H9 (cell line): ENCODE results near the gene MICU2. TPM values are rescaled to one million over a fixed set of nuclear protein-coding genes. Genes with fewer than 3 reads are reported as not detected.

ENCODE experiments used
- DNase-seq: peaks from one replicate; pipeline ENCODE4 v3.0.0-alpha.2; 2017
- H2AFZ ChIP-seq: one replicate; pipeline ENCODE4 v1.6.1; 2013; ENCODE audit warnings: mild to moderate bottlenecking, low read length, control low read depth, moderate library complexity
- H2AK5ac ChIP-seq: 2 replicates; pipeline ENCODE4 v1.6.1; 2013; ENCODE audit warnings: low read length, control low read depth, mixed read lengths; ENCODE audit not compliant: insufficient read length
- H2BK120ac ChIP-seq: one replicate; pipeline ENCODE4 v1.6.1; 2013; ENCODE audit warnings: low read depth, mild to moderate bottlenecking, low read length, control low read depth, inconsistent platforms; ENCODE audit not compliant: poor library complexity, severe bottlenecking
- H2BK12ac ChIP-seq: 2 replicates; pipeline ENCODE4 v1.6.1; 2013; ENCODE audit warnings: low read length, control low read depth, mixed read lengths, low read depth; ENCODE audit not compliant: insufficient read length
- H2BK15ac ChIP-seq: 2 replicates; pipeline ENCODE4 v1.6.1; 2013; ENCODE audit warnings: low read depth, low read length, control low read depth
- H2BK20ac ChIP-seq: one replicate; pipeline ENCODE4 v1.6.1; 2013; ENCODE audit warnings: low read depth, mild to moderate bottlenecking, low read length, control low read depth, inconsistent platforms; ENCODE audit not compliant: poor library complexity, severe bottlenecking
- H2BK5ac ChIP-seq: 2 replicates; pipeline ENCODE4 v1.6.1; 2013; ENCODE audit warnings: low read length, control low read depth, mixed read lengths; ENCODE audit not compliant: insufficient read length
- H3K14ac ChIP-seq: 2 replicates; pipeline ENCODE4 v1.6.1; 2013; ENCODE audit warnings: low read length, control low read depth; ENCODE audit not compliant: insufficient read depth
- H3K18ac ChIP-seq: 2 replicates; pipeline ENCODE4 v1.6.1; 2013; ENCODE audit warnings: low read depth, mild to moderate bottlenecking, mixed read lengths, low read length, control low read depth; ENCODE audit not compliant: insufficient read length
- H3K23ac ChIP-seq: 2 replicates; pipeline ENCODE4 v1.6.1; 2013; ENCODE audit warnings: low read length, control low read depth, mixed read lengths, low read depth; ENCODE audit not compliant: insufficient read length
- H3K23me2 ChIP-seq: 2 replicates; pipeline ENCODE4 v1.6.1; 2013; ENCODE audit warnings: low read depth, mild to moderate bottlenecking, mixed read lengths, low read length, control low read depth; ENCODE audit not compliant: insufficient read length, poor library complexity, severe bottlenecking
- H3K27ac ChIP-seq: 2 replicates; pipeline ENCODE4 v1.5.1; 2013; ENCODE audit warnings: low read length, control low read depth, mixed read lengths, low read depth; ENCODE audit not compliant: insufficient read length
- H3K27me3 ChIP-seq: 2 replicates; pipeline ENCODE4 v1.6.1; 2013; ENCODE audit warnings: low read length, control low read depth, inconsistent platforms; ENCODE audit not compliant: insufficient read depth
- H3K4ac ChIP-seq: 2 replicates; pipeline ENCODE4 v1.6.1; 2013; ENCODE audit warnings: low read depth, mild to moderate bottlenecking, control low read depth, inconsistent platforms, low read length, moderate library complexity
- H3K4me1 ChIP-seq: 2 replicates; pipeline ENCODE4 v1.6.1; 2013; ENCODE audit warnings: low read length, control low read depth, inconsistent platforms; ENCODE audit not compliant: insufficient read depth
- H3K4me2 ChIP-seq: 2 replicates; pipeline ENCODE4 v1.6.1; 2013; ENCODE audit warnings: low read length, control low read depth, mixed read lengths; ENCODE audit not compliant: insufficient read length, insufficient read depth
- H3K56ac ChIP-seq: 2 replicates; pipeline ENCODE4 v1.6.1; 2013; ENCODE audit warnings: low read depth, mild to moderate bottlenecking, mixed read lengths, low read length, control low read depth; ENCODE audit not compliant: insufficient read length
- H3K79me1 ChIP-seq: 2 replicates; pipeline ENCODE4 v1.6.1; 2013; ENCODE audit warnings: low read depth, mild to moderate bottlenecking, moderate library complexity, low read length, control low read depth, inconsistent platforms; ENCODE audit not compliant: insufficient read depth, poor library complexity, severe bottlenecking
- H3K79me2 ChIP-seq: 2 replicates; pipeline ENCODE4 v1.6.1; 2013; ENCODE audit warnings: low read length, control low read depth, inconsistent platforms; ENCODE audit not compliant: insufficient read depth
- H3K9ac ChIP-seq: 2 replicates; pipeline ENCODE4 v1.6.1; 2013; ENCODE audit warnings: low read length, control low read depth, mixed read lengths; ENCODE audit not compliant: insufficient read length; ENCODE audit errors: extremely low read depth
- H3K9me3 ChIP-seq: one replicate; pipeline ENCODE4 v1.6.1; 2013; ENCODE audit warnings: low read depth, low read length, inconsistent platforms; ENCODE audit not compliant: control insufficient read depth
- H3T11ph ChIP-seq: one replicate; pipeline ENCODE4 v1.6.1; 2013; ENCODE audit warnings: mild to moderate bottlenecking, low read length, control low read depth, inconsistent platforms
- H4K20me1 ChIP-seq: one replicate; pipeline ENCODE4 v1.6.1; 2013; ENCODE audit not compliant: control insufficient read depth, insufficient read length, insufficient read depth
- H4K5ac ChIP-seq: 2 replicates; pipeline ENCODE4 v1.6.1; 2013; ENCODE audit warnings: low read depth, mild to moderate bottlenecking, mixed read lengths, low read length, control low read depth; ENCODE audit not compliant: insufficient read length
- H4K8ac ChIP-seq: replicated peaks from 2 replicates; pipeline ENCODE4 v1.6.1; 2013; ENCODE audit warnings: low read length, control low read depth, mixed read lengths, low read depth; ENCODE audit not compliant: insufficient read length
- H4K91ac ChIP-seq: 2 replicates; pipeline ENCODE4 v1.6.1; 2013; ENCODE audit warnings: low read depth, mild to moderate bottlenecking, moderate library complexity, mixed read lengths, low read length, control low read depth; ENCODE audit not compliant: insufficient read length
- H3K27ac Mint-ChIP-seq, 3 experiments: 2 replicates in 2 of 3; 3 replicates in 1 of 3; pipeline ENCODE4 v1.8.0; 2020 to 2021; ENCODE audit warnings: mixed read lengths in 3 of 3, mild to moderate bottlenecking in 1 of 3, moderate library complexity in 1 of 3
- H3K27me3 Mint-ChIP-seq: 2 replicates; pipeline ENCODE4 v1.8.0; 2021; ENCODE audit warnings: low read depth, mild to moderate bottlenecking, moderate library complexity, mixed read lengths
- H3K36me3 Mint-ChIP-seq, 3 experiments: 2 replicates in 2 of 3; 3 replicates in 1 of 3; pipeline ENCODE4 v1.8.0; 2020 to 2021; ENCODE audit warnings: low read depth in 3 of 3, mixed read lengths in 3 of 3; ENCODE audit not compliant: insufficient read depth in 1 of 3
- H3K4me1 Mint-ChIP-seq, 2 experiments: 2 replicates each; pipeline ENCODE4 v1.8.0; 2020; ENCODE audit warnings: mixed read lengths in 2 of 2
- H3K4me3 Mint-ChIP-seq, 2 experiments: 2 replicates in 1 of 2; 3 replicates in 1 of 2; pipeline ENCODE4 v1.8.0; 2020 to 2021; ENCODE audit warnings: mild to moderate bottlenecking in 2 of 2, mixed read lengths in 2 of 2, moderate library complexity in 1 of 2
- H3K9me3 Mint-ChIP-seq, 2 experiments: 2 replicates in 1 of 2; 3 replicates in 1 of 2; pipeline ENCODE4 v1.8.0; 2020; ENCODE audit warnings: mild to moderate bottlenecking in 2 of 2, mixed read lengths in 2 of 2, moderate library complexity in 1 of 2
- WGBS: extraction: QIAGEN DNeasy Blood & Tissue Kit; methylation state at CpG from one replicate; pipeline ENCODE4 v1.1.7; 2013; ENCODE audit warnings: missing lambda C conversion rate, low lambda C conversion rate, mixed read lengths; ENCODE audit not compliant: insufficient read length; ENCODE audit errors: extremely low coverage; 5-methylcytosine and 5-hydroxymethylcytosine counted together
- total RNA-seq: library from RNA; stranded (reverse); gene quantifications from 2 replicates; pipeline ENCODE4 v1.2.1, GENCODE V29; 2021
- TF ChIP-seq, protein P1 (sequence below): fragments of 200-600 bp; sonication (generic); conservative IDR thresholded peaks from 3 replicates; pipeline ENCODE4 v1.8.0; 2021; ENCODE audit warnings: antibody characterized with exemption, mild to moderate bottlenecking

Gene MICU2
- total RNA-seq, 1 experiment from 2014 or later, result 38.4 TPM

GRCh38 chr13:21615427-21615826 lies 11.5 kb upstream of the MICU2 start:
- no peaks in the 10 kb centered on the region for H3K4me1 Mint-ChIP-seq
- H2BK5ac ChIP-seq, result no peak overlapping the region
- peaks cover 3% of the 10 kb centered on the region; the same call in 1 of the 2 replicates for H3K27me3 Mint-ChIP-seq

More at GRCh38 chr13:21615427-21615826, 11.5 kb upstream of the MICU2 start:
- H3K56ac ChIP-seq, result no peak overlapping the region
- no peak overlapping the region for H4K91ac ChIP-seq
- H4K8ac ChIP-seq, result no peak overlapping the region
- no peak overlapping the region for H4K5ac ChIP-seq
- no peak overlapping the region for H3K14ac ChIP-seq
- no peak overlapping the region for H2AK5ac ChIP-seq
- no peak overlapping the region for H3T11ph ChIP-seq
- H4K20me1 ChIP-seq, result no peaks in the 10 kb centered on the region
- Mint-ChIP-seq H3K4me3 (no peak overlapping the region), H3K9me3 (no peaks in the 10 kb centered on the region; a peak in 1 of 5 replicates), H3K36me3 (no peaks in the 10 kb centered on the region), H3K27ac (no peak overlapping the region)
- no peaks in the 10 kb centered on the region for H3K9me3 ChIP-seq
- TF ChIP-seq, protein P1, sequence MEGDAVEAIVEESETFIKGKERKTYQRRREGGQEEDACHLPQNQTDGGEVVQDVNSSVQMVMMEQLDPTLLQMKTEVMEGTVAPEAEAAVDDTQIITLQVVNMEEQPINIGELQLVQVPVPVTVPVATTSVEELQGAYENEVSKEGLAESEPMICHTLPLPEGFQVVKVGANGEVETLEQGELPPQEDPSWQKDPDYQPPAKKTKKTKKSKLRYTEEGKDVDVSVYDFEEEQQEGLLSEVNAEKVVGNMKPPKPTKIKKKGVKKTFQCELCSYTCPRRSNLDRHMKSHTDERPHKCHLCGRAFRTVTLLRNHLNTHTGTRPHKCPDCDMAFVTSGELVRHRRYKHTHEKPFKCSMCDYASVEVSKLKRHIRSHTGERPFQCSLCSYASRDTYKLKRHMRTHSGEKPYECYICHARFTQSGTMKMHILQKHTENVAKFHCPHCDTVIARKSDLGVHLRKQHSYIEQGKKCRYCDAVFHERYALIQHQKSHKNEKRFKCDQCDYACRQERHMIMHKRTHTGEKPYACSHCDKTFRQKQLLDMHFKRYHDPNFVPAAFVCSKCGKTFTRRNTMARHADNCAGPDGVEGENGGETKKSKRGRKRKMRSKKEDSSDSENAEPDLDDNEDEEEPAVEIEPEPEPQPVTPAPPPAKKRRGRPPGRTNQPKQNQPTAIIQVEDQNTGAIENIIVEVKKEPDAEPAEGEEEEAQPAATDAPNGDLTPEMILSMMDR, result no peak
- no peak overlapping the region for H2AFZ ChIP-seq
- H3K27ac ChIP-seq, result no peak overlapping the region
- H3K18ac ChIP-seq, result no peak overlapping the region
- H2BK20ac ChIP-seq, result no peak overlapping the region
- H3K79me1 ChIP-seq, result no peaks in the 10 kb centered on the region
- H3K4ac ChIP-seq, result no peak overlapping the region
- H2BK15ac ChIP-seq, result no peak overlapping the region
- H2BK120ac ChIP-seq, result no peak overlapping the region
- no peak overlapping the region for H3K23ac ChIP-seq
- H2BK12ac ChIP-seq, result no peak overlapping the region
- no peaks in the 10 kb centered on the region for H3K4me1 ChIP-seq
- H3K23me2 ChIP-seq, result no peaks in the 10 kb centered on the region
- DNase-seq, result no peak
- WGBS, result no CpG with 5 or more reads among the region's 2 CpGs
- H3K4me2 ChIP-seq, result no peak overlapping the region
- no peak overlapping the region for H3K9ac ChIP-seq
- H3K27me3 ChIP-seq, result no peaks in the 10 kb centered on the region
- H3K79me2 ChIP-seq, result no peaks in the 10 kb centered on the region
